Astrocyte (in vitro differentiated cells and primary cell): ENCODE measurements around the gene ECM1. TPM values are rescaled to one million over a fixed set of nuclear protein-coding genes. Genes with fewer than 3 reads are reported as not detected.

Experiments used
- DNase-seq: peaks from one replicate; pipeline ENCODE4 v3.0.0-alpha.2; 2010; ENCODE audit warnings: low read depth
- FAIRE-seq: peaks from 2 replicates; lab custom pipeline; 2011; peaks lifted over from hg19 to GRCh38; lab: Jason Lieb, UNC
- H2AFZ ChIP-seq: 2 replicates; pipeline ENCODE4 v1.6.0; 2012; ENCODE audit warnings: low read depth, low read length, inconsistent platforms
- H3K27ac ChIP-seq: 2 replicates; pipeline ENCODE4 v1.5.1; 2011; ENCODE audit warnings: low read depth, low read length, inconsistent platforms
- H3K27me3 ChIP-seq: 2 replicates; pipeline ENCODE4 v1.6.0; 2011; ENCODE audit warnings: low read length, inconsistent platforms; ENCODE audit not compliant: insufficient read depth
- H3K36me3 ChIP-seq: 2 replicates; pipeline ENCODE4 v1.5.1; 2011; ENCODE audit warnings: low read length, inconsistent platforms; ENCODE audit not compliant: insufficient read depth
- H3K4me1 ChIP-seq: 2 replicates; pipeline ENCODE4 v1.5.1; 2011; ENCODE audit warnings: low read length, inconsistent platforms; ENCODE audit not compliant: insufficient read depth
- H3K4me2 ChIP-seq: 2 replicates; pipeline ENCODE4 v1.6.0; 2012; ENCODE audit warnings: low read length, inconsistent platforms
- H3K4me3 ChIP-seq: 2 replicates; pipeline ENCODE4 v1.5.1; 2011; ENCODE audit warnings: low read depth, mild to moderate bottlenecking, low read length, inconsistent platforms; ENCODE audit not compliant: insufficient read depth
- H3K79me2 ChIP-seq: 2 replicates; pipeline ENCODE4 v1.6.0; 2012; ENCODE audit warnings: mild to moderate bottlenecking, low read length, inconsistent platforms; ENCODE audit not compliant: insufficient read depth
- H3K9ac ChIP-seq: 2 replicates; pipeline ENCODE4 v1.6.0; 2012; ENCODE audit warnings: mild to moderate bottlenecking, low read length, inconsistent platforms
- H3K9me3 ChIP-seq: 2 replicates; pipeline ENCODE4 v1.5.1; 2012; ENCODE audit warnings: low read depth, mild to moderate bottlenecking, low read length, inconsistent platforms; ENCODE audit not compliant: insufficient read depth
- H4K20me1 ChIP-seq: 2 replicates; pipeline ENCODE4 v1.6.0; 2012; ENCODE audit warnings: low read length, inconsistent platforms; ENCODE audit not compliant: insufficient read depth
- H3K27ac Mint-ChIP-seq: one replicate; pipeline ENCODE4 v1.8.0; 2021; ENCODE audit warnings: mild to moderate bottlenecking, mixed read lengths; ENCODE audit not compliant: unreplicated experiment
- H3K27me3 Mint-ChIP-seq: one replicate; pipeline ENCODE4 v1.8.0; 2021; ENCODE audit warnings: low read depth, mixed read lengths; ENCODE audit not compliant: unreplicated experiment
- H3K36me3 Mint-ChIP-seq: one replicate; pipeline ENCODE4 v1.8.0; 2021; ENCODE audit warnings: low read depth, mixed read lengths; ENCODE audit not compliant: unreplicated experiment
- H3K4me1 Mint-ChIP-seq: one replicate; pipeline ENCODE4 v1.8.0; 2021; ENCODE audit warnings: low read depth, mixed read lengths; ENCODE audit not compliant: unreplicated experiment
- H3K4me3 Mint-ChIP-seq: one replicate; pipeline ENCODE4 v1.8.0; 2021; ENCODE audit warnings: mild to moderate bottlenecking, moderate library complexity, mixed read lengths; ENCODE audit not compliant: unreplicated experiment
- H3K9me3 Mint-ChIP-seq: one replicate; pipeline ENCODE4 v1.8.0; 2021; ENCODE audit warnings: mild to moderate bottlenecking, mixed read lengths; ENCODE audit not compliant: unreplicated experiment
- EZH2 ChIP-seq: IDR thresholded peaks from 2 replicates; pipeline ENCODE4 v1.6.1; 2012; ENCODE audit warnings: mild to moderate bottlenecking, low read length, inconsistent platforms; ENCODE audit not compliant: insufficient read depth
- total RNA-seq: library from RNA; stranded (reverse); gene quantifications from 2 replicates; pipeline ENCODE4 v1.2.1, GENCODE V29; 2021
- TF ChIP-seq, protein P1 (sequence below): IDR thresholded peaks from 2 replicates; pipeline ENCODE4 v1.5.1; 2011; ENCODE audit warnings: low read depth, mild to moderate bottlenecking, inconsistent platforms, low read length, moderate library complexity; ENCODE audit not compliant: insufficient read depth

The ECM1 gene
- total RNA-seq, 1 donor from 2014 or later: 26.0 TPM

DNA sequence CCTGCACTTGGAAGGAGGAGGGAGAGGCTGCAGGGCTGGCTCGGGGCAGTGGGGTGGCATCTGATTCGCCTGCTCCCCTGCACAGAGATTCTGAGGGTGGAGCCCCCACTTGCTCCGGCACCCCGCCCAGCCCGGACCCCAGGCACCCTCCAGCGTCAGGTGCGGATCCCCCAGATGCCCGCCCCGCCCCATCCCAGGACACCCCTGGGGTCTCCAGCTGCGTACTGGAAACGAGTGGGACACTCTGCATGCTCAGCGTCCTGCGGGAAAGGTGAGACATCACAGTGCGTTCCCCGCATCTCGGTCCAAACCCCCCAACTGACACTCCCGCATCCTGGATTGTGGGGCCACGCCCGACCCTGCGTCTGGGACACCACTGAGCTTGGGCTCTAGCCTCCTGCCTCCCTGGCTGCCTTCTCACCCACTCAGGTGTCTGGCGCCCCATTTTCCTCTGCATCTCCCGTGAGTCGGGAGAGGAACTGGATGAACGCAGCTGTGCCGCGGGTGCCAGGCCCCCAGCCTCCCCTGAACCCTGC is 49.2 kb downstream of the ECM1 start:
- H3K36me3 Mint-ChIP-seq: no peaks in the 10 kb centered on the region
- Histone ChIP-seq H3K79me2 (peaks cover 17% of the 10 kb centered on the region), H2AFZ (no peak overlapping the region), H3K36me3 (no peaks in the 10 kb centered on the region), H3K9ac (no peak overlapping the region), H4K20me1 (peaks cover 24% of the 10 kb centered on the region), H3K9me3 (no peaks in the 10 kb centered on the region), H3K4me2 (no peak overlapping the region), H3K4me1 (peaks cover 22% of the 10 kb centered on the region), H3K27me3 (no peaks in the 10 kb centered on the region), H3K4me3 (no peak overlapping the region), H3K27ac (no peak overlapping the region)
- no peaks in the 10 kb centered on the region for H3K27me3 Mint-ChIP-seq
- H3K9me3 Mint-ChIP-seq: no peaks in the 10 kb centered on the region
- H3K27ac Mint-ChIP-seq: no peak overlapping the region
- no peak for TF ChIP-seq EZH2
- TF ChIP-seq, protein P1, sequence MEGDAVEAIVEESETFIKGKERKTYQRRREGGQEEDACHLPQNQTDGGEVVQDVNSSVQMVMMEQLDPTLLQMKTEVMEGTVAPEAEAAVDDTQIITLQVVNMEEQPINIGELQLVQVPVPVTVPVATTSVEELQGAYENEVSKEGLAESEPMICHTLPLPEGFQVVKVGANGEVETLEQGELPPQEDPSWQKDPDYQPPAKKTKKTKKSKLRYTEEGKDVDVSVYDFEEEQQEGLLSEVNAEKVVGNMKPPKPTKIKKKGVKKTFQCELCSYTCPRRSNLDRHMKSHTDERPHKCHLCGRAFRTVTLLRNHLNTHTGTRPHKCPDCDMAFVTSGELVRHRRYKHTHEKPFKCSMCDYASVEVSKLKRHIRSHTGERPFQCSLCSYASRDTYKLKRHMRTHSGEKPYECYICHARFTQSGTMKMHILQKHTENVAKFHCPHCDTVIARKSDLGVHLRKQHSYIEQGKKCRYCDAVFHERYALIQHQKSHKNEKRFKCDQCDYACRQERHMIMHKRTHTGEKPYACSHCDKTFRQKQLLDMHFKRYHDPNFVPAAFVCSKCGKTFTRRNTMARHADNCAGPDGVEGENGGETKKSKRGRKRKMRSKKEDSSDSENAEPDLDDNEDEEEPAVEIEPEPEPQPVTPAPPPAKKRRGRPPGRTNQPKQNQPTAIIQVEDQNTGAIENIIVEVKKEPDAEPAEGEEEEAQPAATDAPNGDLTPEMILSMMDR: no peak
- peaks cover 19% of the 10 kb centered on the region for H3K4me1 Mint-ChIP-seq
- no peak for DNase-seq
- H3K4me3 Mint-ChIP-seq: no peak overlapping the region
- no peak for FAIRE-seq

DNA sequence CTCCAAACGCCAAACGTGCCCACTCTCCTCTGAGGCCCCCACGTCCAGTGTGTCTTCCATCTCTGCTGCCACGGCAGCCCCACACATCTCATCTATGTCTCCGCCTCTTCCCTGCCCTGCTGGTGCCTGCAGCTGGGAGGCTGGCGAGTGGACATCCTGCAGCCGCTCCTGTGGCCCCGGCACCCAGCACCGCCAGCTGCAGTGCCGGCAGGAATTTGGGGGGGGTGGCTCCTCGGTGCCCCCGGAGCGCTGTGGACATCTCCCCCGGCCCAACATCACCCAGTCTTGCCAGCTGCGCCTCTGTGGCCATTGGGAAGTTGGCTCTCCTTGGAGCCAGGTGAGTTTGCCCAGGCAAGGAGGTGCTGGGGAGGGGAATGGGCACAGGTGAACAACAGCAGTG is 49.9 kb downstream of the ECM1 start:
- no peak overlapping the region for H3K4me3 Mint-ChIP-seq

DNA sequence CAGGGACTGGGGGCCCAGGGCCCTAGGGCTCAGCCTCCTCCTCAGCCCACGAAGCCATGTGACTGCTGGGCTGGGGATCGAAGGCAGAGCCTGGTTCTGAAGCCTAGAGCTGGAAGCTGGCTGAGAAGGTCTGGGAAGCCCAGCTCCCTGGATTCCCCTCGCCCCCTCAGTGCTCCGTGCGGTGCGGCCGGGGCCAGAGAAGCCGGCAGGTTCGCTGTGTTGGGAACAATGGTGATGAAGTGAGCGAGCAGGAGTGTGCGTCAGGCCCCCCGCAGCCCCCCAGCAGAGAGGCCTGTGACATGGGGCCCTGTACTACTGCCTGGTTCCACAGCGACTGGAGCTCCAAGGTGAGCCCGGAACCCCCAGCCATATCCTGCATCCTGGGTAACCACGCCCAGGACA is 50.4 kb downstream of the ECM1 start:
- H3K4me1 Mint-ChIP-seq: peaks cover 21% of the 10 kb centered on the region
- Histone ChIP-seq H4K20me1 (peaks cover 24% of the 10 kb centered on the region), H3K79me2 (peaks cover 26% of the 10 kb centered on the region), H3K4me2 (no peak overlapping the region), H3K4me3 (no peak overlapping the region), H3K9me3 (no peaks in the 10 kb centered on the region), H3K27me3 (no peaks in the 10 kb centered on the region), H3K27ac (no peak overlapping the region), H3K9ac (no peak overlapping the region), H3K36me3 (no peaks in the 10 kb centered on the region), H3K4me1 (peaks cover 27% of the 10 kb centered on the region), H2AFZ (no peak overlapping the region)
- FAIRE-seq (no peak), DNase-seq (no peak)
- no peaks in the 10 kb centered on the region for H3K27me3 Mint-ChIP-seq
- H3K27ac Mint-ChIP-seq: no peak overlapping the region
- TF ChIP-seq, protein P1: no peak
- TF ChIP-seq EZH2: no peak
- no peaks in the 10 kb centered on the region for H3K9me3 Mint-ChIP-seq
- H3K36me3 Mint-ChIP-seq: peaks cover 1% of the 10 kb centered on the region
- H3K4me3 Mint-ChIP-seq: no peak overlapping the region

More for the DNA sequence above, 49.9 kb downstream of the ECM1 start:
- no peak for FAIRE-seq
- no peak for DNase-seq
- no peak overlapping the region for H3K27ac ChIP-seq
- Mint-ChIP-seq H3K36me3 (no peaks in the 10 kb centered on the region), H3K27ac (no peak overlapping the region), H3K9me3 (no peaks in the 10 kb centered on the region), H3K4me1 (peaks cover 19% of the 10 kb centered on the region), H3K27me3 (no peaks in the 10 kb centered on the region)
- peaks cover 24% of the 10 kb centered on the region for H4K20me1 ChIP-seq
- peaks cover 23% of the 10 kb centered on the region for H3K4me1 ChIP-seq
- H3K79me2 ChIP-seq: peaks cover 22% of the 10 kb centered on the region
- H3K4me2 ChIP-seq: no peak overlapping the region
- TF ChIP-seq, protein P1: no peak
- TF ChIP-seq EZH2: no peak
- H3K9ac ChIP-seq: no peak overlapping the region
- H3K4me3 ChIP-seq: no peak overlapping the region
- H3K9me3 ChIP-seq: no peaks in the 10 kb centered on the region
- no peaks in the 10 kb centered on the region for H3K36me3 ChIP-seq
- no peak overlapping the region for H2AFZ ChIP-seq
- H3K27me3 ChIP-seq: no peaks in the 10 kb centered on the region
